HepG2 (cell line): ENCODE measurements around the gene SERINC1. TPM values are rescaled to one million over a fixed set of nuclear protein-coding genes. Genes with fewer than 3 reads are reported as not detected.

Source experiments
- ARID5B ChIP-seq: IDR thresholded peaks from 2 replicates; pipeline ENCODE4 v1.4.0; 2020; ENCODE audit warnings: mild to moderate bottlenecking, missing genetic modification reagents
- ARNT2 ChIP-seq: sonication (generic); formaldehyde crosslinking; IDR thresholded peaks from 2 replicates; pipeline ENCODE4 v1.8.0; 2022; ENCODE audit warnings: mild to moderate bottlenecking, low read depth, missing genetic modification reagents, moderate library complexity
- DNMT3B ChIP-seq: conservative IDR thresholded peaks from 2 replicates; pipeline ENCODE4 v1.6.1; 2016; ENCODE audit warnings: missing biosample characterization, control low read depth
- FIP1L1 ChIP-seq: fragments of 200-400 bp; formaldehyde crosslinking; IDR thresholded peaks from 2 replicates; pipeline ENCODE4 v1.6.1; 2018; ENCODE audit warnings: low read depth, mild to moderate bottlenecking, low read length, moderate library complexity, borderline replicate concordance; ENCODE audit not compliant: insufficient read depth
- HMGA1 ChIP-seq: sonication (generic); formaldehyde crosslinking; conservative IDR thresholded peaks from 2 replicates; pipeline ENCODE4 v1.4.0; 2020; ENCODE audit warnings: missing genetic modification reagents
- ISX ChIP-seq: sonication (generic); formaldehyde crosslinking; conservative IDR thresholded peaks from 2 replicates; pipeline ENCODE4 v1.5.0; 2020; ENCODE audit warnings: missing genetic modification reagents
- NR1H2 ChIP-seq: sonication (generic); formaldehyde crosslinking; IDR thresholded peaks from 2 replicates; pipeline ENCODE4 v1.8.1; 2022; ENCODE audit warnings: low read depth, missing genetic modification reagents, borderline replicate concordance
- PAXIP1 ChIP-seq: sonication (generic); formaldehyde crosslinking; conservative IDR thresholded peaks from 2 replicates; pipeline ENCODE4 v1.4.0; 2020; ENCODE audit warnings: mild to moderate bottlenecking, missing genetic modification reagents, moderate library complexity
- RFX3 ChIP-seq: IDR thresholded peaks from 2 replicates; pipeline ENCODE4 v1.6.1; 2016; ENCODE audit warnings: missing biosample characterization, missing genetic modification reagents
- SALL1 ChIP-seq: sonication (generic); formaldehyde crosslinking; IDR thresholded peaks from 2 replicates; pipeline ENCODE4 v1.8.0; 2022; ENCODE audit warnings: mild to moderate bottlenecking, missing genetic modification reagents
- SP140L ChIP-seq: sonication (generic); formaldehyde crosslinking; IDR thresholded peaks from 2 replicates; pipeline ENCODE4 v1.4.0; 2020; ENCODE audit warnings: missing genetic modification reagents, borderline replicate concordance
- STAT5B ChIP-seq: sonication (generic); formaldehyde crosslinking; IDR thresholded peaks from 2 replicates; pipeline ENCODE4 v1.4.0; 2020; ENCODE audit warnings: missing genetic modification reagents
- TARDBP ChIP-seq: sonication (generic); formaldehyde crosslinking; IDR thresholded peaks from 2 replicates; pipeline ENCODE4 v1.8.0; 2022; ENCODE audit warnings: mild to moderate bottlenecking, missing genetic modification reagents
- TBX2 ChIP-seq: sonication (generic); formaldehyde crosslinking; IDR thresholded peaks from 2 replicates; pipeline ENCODE4 v1.5.0; 2020; ENCODE audit warnings: missing genetic modification reagents, mild to moderate bottlenecking, borderline replicate concordance
- ZNF292 ChIP-seq: sonication (generic); formaldehyde crosslinking; IDR thresholded peaks from 2 replicates; pipeline ENCODE4 v1.8.1; 2022; ENCODE audit warnings: mild to moderate bottlenecking, low read depth, missing genetic modification reagents, borderline replicate concordance
- ZNF326 ChIP-seq: sonication (generic); formaldehyde crosslinking; IDR thresholded peaks from 2 replicates; pipeline ENCODE4 v1.4.0; 2020; ENCODE audit warnings: missing genetic modification reagents, borderline replicate concordance
- ZNF589 ChIP-seq: sonication (generic); formaldehyde crosslinking; conservative IDR thresholded peaks from 2 replicates; pipeline ENCODE4 v1.8.0; 2022; ENCODE audit warnings: mild to moderate bottlenecking, moderate library complexity, missing genetic modification reagents
- polyA plus RNA-seq, 8 experiments: library from polyadenylated mRNA; depleted of rRNA in 3 of 8; stranded (reverse) in 7 of 8; unstranded in 1 of 8; fragments of >200 nt; fragmentation: Illumina TruSeq in 4 of 8; extraction: Trizol in 4 of 8; gene quantifications; 2 replicates each; pipeline versions ENCODE4 v1.2.1 to v1.2.3, GENCODE V29; 2011 to 2016; ENCODE audit warnings: low read depth in 4 of 8, missing spikeins in 1 of 8, mixed read lengths in 1 of 8; ENCODE audit not compliant: insufficient read depth in 1 of 8
- total RNA-seq, 5 experiments: library from RNA; depleted of rRNA; stranded (reverse); fragments of >200 nt; fragmentation: Illumina TruSeq; extraction: Trizol; gene quantifications; 2 replicates each; pipeline ENCODE4 v1.2.3, GENCODE V29; 2016; ENCODE audit warnings: low read depth in 1 of 5
- TF ChIP-seq, protein P1 (sequence below): sonication (generic); formaldehyde crosslinking; IDR thresholded peaks from 2 replicates; pipeline ENCODE4 v1.4.0; 2020; ENCODE audit warnings: missing genetic modification reagents; ENCODE audit errors: not compliant biosample characterization
- TF ChIP-seq, protein P2 (sequence below): sonication (generic); formaldehyde crosslinking; conservative IDR thresholded peaks from 2 replicates; pipeline ENCODE4 v1.4.0; 2020; ENCODE audit warnings: missing genetic modification reagents

Gene SERINC1
- total and polyA plus RNA-seq, 2 of the 13 experiments (the other 11 are each of a cell fraction or from before 2014, with no cell fraction given), result 93.5 to 112 TPM

DNA sequence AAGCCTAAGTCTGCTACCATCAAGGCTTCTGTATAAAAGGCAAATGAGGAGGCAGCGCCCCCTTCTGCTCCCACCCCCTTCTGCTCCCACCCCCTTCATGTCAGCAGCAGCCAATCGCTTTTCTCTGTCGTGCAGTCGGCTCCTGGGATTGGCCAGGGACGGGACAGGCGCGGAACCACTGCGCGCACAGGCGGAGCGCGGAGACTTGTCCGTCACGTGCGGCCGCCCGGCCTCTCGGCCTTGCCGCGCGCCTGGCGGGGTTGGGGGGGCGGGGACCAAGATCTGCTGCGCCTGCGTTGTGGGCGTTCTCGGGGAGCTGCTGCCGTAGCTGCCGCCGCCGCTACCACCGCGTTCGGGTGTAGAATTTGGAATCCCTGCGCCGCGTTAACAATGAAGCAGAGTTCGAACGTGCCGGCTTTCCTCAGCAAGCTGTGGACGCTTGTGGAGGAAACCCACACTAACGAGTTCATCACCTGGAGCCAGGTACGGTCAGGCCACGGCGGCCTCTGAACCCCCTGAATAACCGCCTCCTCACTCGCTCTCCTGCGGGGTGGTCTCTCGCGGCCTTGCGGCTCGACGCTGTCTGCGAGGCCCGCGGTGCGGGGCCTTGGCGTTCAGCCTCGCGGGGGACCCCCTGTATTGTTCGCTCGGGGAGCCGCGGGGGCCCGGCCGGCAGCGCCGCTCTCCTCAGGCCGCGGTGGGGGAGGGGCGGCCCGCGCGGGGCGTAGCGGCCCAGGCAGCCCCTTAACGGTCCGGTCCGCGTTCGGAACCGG is 72.1 kb downstream of the SERINC1 start, which contains the start of gene HSF2 (continued):
- TF ChIP-seq DNMT3B (CRISPR knock-in tag), result no peak
- 0 out of 2 replicates have a peak, but pooled peaks have one; percentile 67 for TF ChIP-seq NR1H2 (CRISPR knock-in tag)
- TF ChIP-seq, protein P1, sequence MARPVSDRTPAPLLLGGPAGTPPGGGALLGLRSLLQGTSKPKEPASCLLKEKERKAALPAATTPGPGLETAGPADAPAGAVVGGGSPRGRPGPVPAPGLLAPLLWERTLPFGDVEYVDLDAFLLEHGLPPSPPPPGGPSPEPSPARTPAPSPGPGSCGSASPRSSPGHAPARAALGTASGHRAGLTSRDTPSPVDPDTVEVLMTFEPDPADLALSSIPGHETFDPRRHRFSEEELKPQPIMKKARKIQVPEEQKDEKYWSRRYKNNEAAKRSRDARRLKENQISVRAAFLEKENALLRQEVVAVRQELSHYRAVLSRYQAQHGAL (CRISPR knock-in tag), result peak; percentile 44
- TF ChIP-seq PAXIP1 (CRISPR knock-in tag), result peak; percentile 43
- no peak for TF ChIP-seq STAT5B
- no peak for TF ChIP-seq ZNF326 (CRISPR knock-in tag)
- no peak for TF ChIP-seq RFX3 (CRISPR knock-in tag)
- TF ChIP-seq TBX2 (CRISPR knock-in tag), result peak; percentile 73
- TF ChIP-seq, protein P2, sequence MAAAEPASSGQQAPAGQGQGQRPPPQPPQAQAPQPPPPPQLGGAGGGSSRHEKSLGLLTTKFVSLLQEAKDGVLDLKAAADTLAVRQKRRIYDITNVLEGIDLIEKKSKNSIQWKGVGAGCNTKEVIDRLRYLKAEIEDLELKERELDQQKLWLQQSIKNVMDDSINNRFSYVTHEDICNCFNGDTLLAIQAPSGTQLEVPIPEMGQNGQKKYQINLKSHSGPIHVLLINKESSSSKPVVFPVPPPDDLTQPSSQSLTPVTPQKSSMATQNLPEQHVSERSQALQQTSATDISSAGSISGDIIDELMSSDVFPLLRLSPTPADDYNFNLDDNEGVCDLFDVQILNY (CRISPR knock-in tag), result peak; percentile 84
- TF ChIP-seq TARDBP (CRISPR knock-in tag), result peak; percentile 60; the same call in 1 of the 2 replicates
- TF ChIP-seq SALL1 (CRISPR knock-in tag), result peak; percentile 89
- peak; percentile 55; the same call in 1 of the 2 replicates for TF ChIP-seq ZNF292 (CRISPR knock-in tag)
- TF ChIP-seq ARID5B, result peak; percentile 64
- 0 out of 2 replicates have a peak, but pooled peaks have one; percentile 51 for TF ChIP-seq ISX (CRISPR knock-in tag)
- no peak; the same call in 1 of the 2 replicates for TF ChIP-seq ZNF589 (CRISPR knock-in tag)
- peak; percentile 87 for TF ChIP-seq ARNT2 (CRISPR knock-in tag)
- no peak; the same call in 1 of the 2 replicates for TF ChIP-seq SP140L
- no peak for TF ChIP-seq HMGA1
- TF ChIP-seq FIP1L1, result no peak
